Measurements from ENCODE around the gene OOEP. TPM values are rescaled to one million over a fixed set of nuclear protein-coding genes. Genes with fewer than 3 reads are reported as not detected.

Gene OOEP
- total RNA-seq, 1 donor from 2014 or later = not detected

GRCh38 chr6:73341335-73341734, 28.4 kb downstream of the OOEP start:
- Histone ChIP-seq H3K4me2 (no peak overlapping the region), H2AFZ (replicated peaks) (no peak overlapping the region), H3K27ac (no peak overlapping the region), H3K27me3 (no peaks in the 10 kb centered on the region), H3K79me2 (ENCODE audit: low read depth) (no peaks in the 10 kb centered on the region), H3F3A (ENCODE audit: low read depth) (no peaks in the 10 kb centered on the region), H3K9me3 (ENCODE audit: low read depth) (no peaks in the 10 kb centered on the region), H3K4me1 (no peaks in the 10 kb centered on the region), H4K20me1 (ENCODE audit: low read depth) (no peaks in the 10 kb centered on the region), H3K36me3 (no peaks in the 10 kb centered on the region), H3K4me3 (no peak overlapping the region), H3K9ac (no peak overlapping the region)
- no peak overlapping the region for H3K27ac Mint-ChIP-seq
- H3K4me3 Mint-ChIP-seq = no peak overlapping the region
- no peaks in the 10 kb centered on the region for H3K36me3 Mint-ChIP-seq
- no peaks in the 10 kb centered on the region for H3K9me3 Mint-ChIP-seq
- no peak for TF ChIP-seq CTCF (IDR thresholded peaks at IDR 0.05)
- H3K27me3 Mint-ChIP-seq (ENCODE audit: insufficient read depth, low read depth) = peaks cover 6% of the 10 kb centered on the region
- no peak for DNase-seq (ENCODE audit: low spot score)
- H3K4me1 Mint-ChIP-seq = no peaks in the 10 kb centered on the region

GRCh38 chr6:73340048-73340447, 29.6 kb downstream of the OOEP start:
- no peak overlapping the region for H3K27ac ChIP-seq
- no peak overlapping the region for H3K27ac Mint-ChIP-seq

GRCh38 chr6:73339340-73339739, 30.4 kb downstream of the OOEP start:
- Histone ChIP-seq H3K79me2 (ENCODE audit: low read depth) (no peaks in the 10 kb centered on the region), H3K9me3 (ENCODE audit: low read depth) (no peaks in the 10 kb centered on the region), H3K9ac (no peak overlapping the region), H3F3A (ENCODE audit: low read depth) (no peaks in the 10 kb centered on the region), H3K4me2 (no peak overlapping the region), H3K4me1 (no peaks in the 10 kb centered on the region), H3K27ac (no peak overlapping the region), H2AFZ (replicated peaks) (peak overlapping the region; percentile 72), H3K27me3 (no peaks in the 10 kb centered on the region), H4K20me1 (ENCODE audit: low read depth) (no peaks in the 10 kb centered on the region), H3K4me3 (no peak overlapping the region), H3K36me3 (no peaks in the 10 kb centered on the region)
- no peaks in the 10 kb centered on the region for H3K4me1 Mint-ChIP-seq
- H3K27ac Mint-ChIP-seq = no peak overlapping the region
- H3K4me3 Mint-ChIP-seq = no peak overlapping the region
- TF ChIP-seq CTCF (IDR thresholded peaks at IDR 0.05) (no peak), EZH2phosphoT487 (IDR thresholded peaks at IDR 0.05) (no peak), EZH2 (IDR thresholded peaks at IDR 0.05) (no peak)
- H3K36me3 Mint-ChIP-seq = no peaks in the 10 kb centered on the region
- DNase-seq (ENCODE audit: low spot score) = no peak
- no peaks in the 10 kb centered on the region for H3K9me3 Mint-ChIP-seq
- peaks cover 6% of the 10 kb centered on the region for H3K27me3 Mint-ChIP-seq (ENCODE audit: insufficient read depth, low read depth)

More at GRCh38 chr6:73340048-73340447, 29.6 kb downstream of the OOEP start:
- H3K36me3 ChIP-seq = no peaks in the 10 kb centered on the region
- H3K9me3 Mint-ChIP-seq = no peaks in the 10 kb centered on the region
- H3F3A ChIP-seq (ENCODE audit: low read depth) = no peaks in the 10 kb centered on the region
- H2AFZ ChIP-seq (replicated peaks) = no peak overlapping the region
- H3K27me3 ChIP-seq = no peaks in the 10 kb centered on the region
- H4K20me1 ChIP-seq (ENCODE audit: low read depth) = no peaks in the 10 kb centered on the region
- H3K36me3 Mint-ChIP-seq = no peaks in the 10 kb centered on the region
- TF ChIP-seq CTCF (IDR thresholded peaks at IDR 0.05) = no peak
- no peak for TF ChIP-seq EZH2 (IDR thresholded peaks at IDR 0.05)
- no peak for TF ChIP-seq EZH2phosphoT487 (IDR thresholded peaks at IDR 0.05)
- H3K4me3 ChIP-seq = no peak overlapping the region
- H3K4me1 Mint-ChIP-seq = no peaks in the 10 kb centered on the region
- no peak overlapping the region for H3K4me2 ChIP-seq
- no peak overlapping the region for H3K4me3 Mint-ChIP-seq
- H3K79me2 ChIP-seq (ENCODE audit: low read depth) = no peaks in the 10 kb centered on the region
- H3K4me1 ChIP-seq = no peaks in the 10 kb centered on the region
- no peak for DNase-seq (ENCODE audit: low spot score)
- H3K9me3 ChIP-seq (ENCODE audit: low read depth) = no peaks in the 10 kb centered on the region
- H3K9ac ChIP-seq = no peak overlapping the region
- peaks cover 6% of the 10 kb centered on the region for H3K27me3 Mint-ChIP-seq (ENCODE audit: insufficient read depth, low read depth)

- no peak overlapping the region for H3K27ac Mint-ChIP-seq
- no peaks in the 10 kb centered on the region for H3K4me1 Mint-ChIP-seq
- no peaks in the 10 kb centered on the region for H3K27me3 Mint-ChIP-seq (ENCODE audit: insufficient read depth, low read depth)
- Histone ChIP-seq H3F3A (ENCODE audit: low read depth) (no peaks in the 10 kb centered on the region), H3K36me3 (no peaks in the 10 kb centered on the region), H3K9ac (no peak overlapping the region), H3K4me1 (no peaks in the 10 kb centered on the region), H3K27me3 (no peaks in the 10 kb centered on the region), H3K9me3 (ENCODE audit: low read depth) (no peaks in the 10 kb centered on the region), H2AFZ (replicated peaks) (no peak overlapping the region), H3K4me2 (no peak overlapping the region), H3K79me2 (ENCODE audit: low read depth) (no peaks in the 10 kb centered on the region), H4K20me1 (ENCODE audit: low read depth) (no peaks in the 10 kb centered on the region), H3K27ac (no peak overlapping the region), H3K4me3 (no peak overlapping the region)
- DNase-seq (ENCODE audit: low spot score) = no peak
- no peaks in the 10 kb centered on the region for H3K9me3 Mint-ChIP-seq
- H3K4me3 Mint-ChIP-seq = no peak overlapping the region
- H3K36me3 Mint-ChIP-seq = no peaks in the 10 kb centered on the region
- no peak for TF ChIP-seq EZH2phosphoT487 (IDR thresholded peaks at IDR 0.05)
- TF ChIP-seq EZH2 (IDR thresholded peaks at IDR 0.05) = no peak
- TF ChIP-seq CTCF (IDR thresholded peaks at IDR 0.05) = no peak
Observed at GRCh38 chr6:73329201-73329600, 40.5 kb downstream of the OOEP start.
